ENCODE results near the gene CYP4F8. TPM values are rescaled to one million over a fixed set of nuclear protein-coding genes. Genes with fewer than 3 reads are reported as not detected.

Gene CYP4F8
- total RNA-seq, 1 experiment from 2014 or later = not detected

DNA sequence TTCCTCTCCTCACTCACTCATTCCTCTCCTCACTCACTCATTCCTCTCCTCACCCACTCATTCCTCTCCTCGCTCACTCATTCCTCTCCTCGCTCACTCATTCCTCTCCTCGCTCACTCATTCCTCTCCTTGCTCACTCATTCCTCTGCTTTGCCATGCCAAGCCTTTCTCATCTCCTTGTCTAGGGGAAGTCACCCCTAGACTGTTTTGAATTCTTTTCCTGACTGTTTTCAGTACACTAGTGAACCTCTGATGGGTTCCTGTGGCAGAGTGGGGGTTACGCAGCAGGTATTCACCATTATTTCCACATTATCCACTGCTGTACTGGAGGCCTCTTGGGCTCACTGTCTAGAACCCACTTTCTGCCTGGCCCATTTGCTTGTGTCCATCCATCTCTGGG is 1.2 kb downstream of the CYP4F8 start:
- Histone ChIP-seq H3K14ac (ENCODE audit: insufficient read depth, low read length) (no peak overlapping the region), H3K4me2 (ENCODE audit: insufficient read depth, insufficient read length, low read length) (no peak overlapping the region), H3K23ac (ENCODE audit: insufficient read length, low read depth, low read length) (no peak overlapping the region), H3K4me1 (ENCODE audit: insufficient read depth, low read length) (no peaks in the 10 kb centered on the region), H4K20me1 (ENCODE audit: control insufficient read depth, insufficient read depth, insufficient read length) (no peaks in the 10 kb centered on the region), H3K9ac (ENCODE audit: extremely low read depth, insufficient read length, low read length) (no peak overlapping the region), H3K18ac (ENCODE audit: insufficient read length, low read depth, low read length) (no peak overlapping the region), H3K23me2 (ENCODE audit: insufficient read length, low read depth, low read length, poor library complexity, severe bottlenecking) (no peaks in the 10 kb centered on the region), H3K27ac (ENCODE audit: insufficient read length, low read depth, low read length) (no peak overlapping the region), H3K9me3 (ENCODE audit: control insufficient read depth, low read depth, low read length) (peaks cover 90% of the 10 kb centered on the region), H3K56ac (ENCODE audit: insufficient read length, low read depth, low read length) (no peak overlapping the region), H2AK5ac (ENCODE audit: insufficient read length, low read length) (no peak overlapping the region), H3T11ph (ENCODE audit: low read length) (no peak overlapping the region), H2BK15ac (ENCODE audit: low read depth, low read length) (no peak overlapping the region), H3K79me2 (ENCODE audit: insufficient read depth, low read length) (no peaks in the 10 kb centered on the region), H3K4ac (ENCODE audit: low read depth, low read length) (no peak overlapping the region), H2BK120ac (ENCODE audit: low read depth, low read length, poor library complexity, severe bottlenecking) (no peak overlapping the region), H4K91ac (ENCODE audit: insufficient read length, low read depth, low read length) (no peak overlapping the region), H2BK5ac (ENCODE audit: insufficient read length, low read length) (no peak overlapping the region), H2BK20ac (ENCODE audit: low read depth, low read length, poor library complexity, severe bottlenecking) (no peak overlapping the region), H2AFZ (ENCODE audit: low read length) (no peak overlapping the region), H3K27me3 (ENCODE audit: insufficient read depth, low read length) (no peaks in the 10 kb centered on the region), H4K5ac (ENCODE audit: insufficient read length, low read depth, low read length) (no peak overlapping the region), H3K79me1 (ENCODE audit: insufficient read depth, low read depth, low read length, poor library complexity, severe bottlenecking) (no peaks in the 10 kb centered on the region), H2BK12ac (ENCODE audit: insufficient read length, low read depth, low read length) (no peak overlapping the region), H4K8ac (replicated peaks; ENCODE audit: insufficient read length, low read depth, low read length) (no peak overlapping the region)
- peaks cover 88 to 98% of the 10 kb centered on the region in 2 experiments for H3K9me3 Mint-ChIP-seq
- H3K4me3 Mint-ChIP-seq = no peak overlapping the region
- TF ChIP-seq, protein P1, sequence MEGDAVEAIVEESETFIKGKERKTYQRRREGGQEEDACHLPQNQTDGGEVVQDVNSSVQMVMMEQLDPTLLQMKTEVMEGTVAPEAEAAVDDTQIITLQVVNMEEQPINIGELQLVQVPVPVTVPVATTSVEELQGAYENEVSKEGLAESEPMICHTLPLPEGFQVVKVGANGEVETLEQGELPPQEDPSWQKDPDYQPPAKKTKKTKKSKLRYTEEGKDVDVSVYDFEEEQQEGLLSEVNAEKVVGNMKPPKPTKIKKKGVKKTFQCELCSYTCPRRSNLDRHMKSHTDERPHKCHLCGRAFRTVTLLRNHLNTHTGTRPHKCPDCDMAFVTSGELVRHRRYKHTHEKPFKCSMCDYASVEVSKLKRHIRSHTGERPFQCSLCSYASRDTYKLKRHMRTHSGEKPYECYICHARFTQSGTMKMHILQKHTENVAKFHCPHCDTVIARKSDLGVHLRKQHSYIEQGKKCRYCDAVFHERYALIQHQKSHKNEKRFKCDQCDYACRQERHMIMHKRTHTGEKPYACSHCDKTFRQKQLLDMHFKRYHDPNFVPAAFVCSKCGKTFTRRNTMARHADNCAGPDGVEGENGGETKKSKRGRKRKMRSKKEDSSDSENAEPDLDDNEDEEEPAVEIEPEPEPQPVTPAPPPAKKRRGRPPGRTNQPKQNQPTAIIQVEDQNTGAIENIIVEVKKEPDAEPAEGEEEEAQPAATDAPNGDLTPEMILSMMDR (conservative IDR thresholded peaks at IDR 0.05) = no peak
- DNase-seq = no peak
- no CpG with 5 or more reads among the region's 4 CpGs for WGBS (ENCODE audit: extremely low coverage, insufficient read length, low lambda C conversion rate)
- H3K4me1 Mint-ChIP-seq = no peaks in the 10 kb centered on the region
- peaks cover 3% of the 10 kb centered on the region for H3K27me3 Mint-ChIP-seq (ENCODE audit: low read depth)
- H3K27ac Mint-ChIP-seq = no peak overlapping the region
- peaks cover 9 to 45% (median 18%) of the 10 kb centered on the region in 3 experiments; a peak in 6 of 7 replicates for H3K36me3 Mint-ChIP-seq (ENCODE audit: insufficient read depth in 1 of 3, low read depth in 3 of 3)

All from H9 (cell line).